DMS53 treated with DMSO at 0.1 percent for 48 hours (cell line): ENCODE measurements around the gene CADM1.

Experiments used
- DNase-seq: peaks from one replicate; lab custom pipeline; 2025; ENCODE audit not compliant: unreplicated experiment; lab: John Stamatoyannopoulos, UW

Gene CADM1

GRCh38 chr11:115190196-115190595 lies 314.0 kb downstream of the CADM1 start:
- DNase-seq: no peak

GRCh38 chr11:115188898-115189278 lies 315.3 kb downstream of the CADM1 start:
- DNase-seq: no peak

GRCh38 chr11:115188188-115188897 lies 315.9 kb downstream of the CADM1 start:
- no peak for DNase-seq

GRCh38 chr11:115185931-115186330 lies 318.3 kb downstream of the CADM1 start:
- DNase-seq: no peak

GRCh38 chr11:115185507-115185906 lies 318.7 kb downstream of the CADM1 start:
- DNase-seq: no peak

GRCh38 chr11:115184901-115185300 lies 319.3 kb downstream of the CADM1 start:
- no peak for DNase-seq

- DNase-seq: no peak
Measured at GRCh38 chr11:115183830-115184229, 320.4 kb downstream of the CADM1 start.

GRCh38 chr11:115183136-115183535 lies 321.1 kb downstream of the CADM1 start:
- DNase-seq: no peak

GRCh38 chr11:115182282-115182955 lies 321.8 kb downstream of the CADM1 start:
- no peak for DNase-seq

GRCh38 chr11:115181538-115181937 lies 322.7 kb downstream of the CADM1 start:
- DNase-seq: no peak

GRCh38 chr11:115180272-115180671 lies 323.9 kb downstream of the CADM1 start:
- no peak for DNase-seq

- no peak for DNase-seq
Measured at GRCh38 chr11:115179636-115180035, 324.6 kb downstream of the CADM1 start.

- DNase-seq: no peak
Measured at GRCh38 chr11:115178705-115179104, 325.5 kb downstream of the CADM1 start.

- no peak for DNase-seq
Measured at GRCh38 chr11:115173136-115173535, 331.1 kb downstream of the CADM1 start.

- DNase-seq: peak; percentile 43
Measured at GRCh38 chr11:115170133-115170815, 333.9 kb downstream of the CADM1 start.

GRCh38 chr11:115169251-115169650 lies 335.0 kb downstream of the CADM1 start:
- no peak for DNase-seq

GRCh38 chr11:115168686-115169085 lies 335.5 kb downstream of the CADM1 start:
- no peak for DNase-seq

GRCh38 chr11:115168229-115168671 lies 336.0 kb downstream of the CADM1 start:
- no peak for DNase-seq

- no peak for DNase-seq
Measured at GRCh38 chr11:115167456-115167855, 336.8 kb downstream of the CADM1 start.

GRCh38 chr11:115166820-115167219 lies 337.4 kb downstream of the CADM1 start:
- no peak for DNase-seq

GRCh38 chr11:115164774-115165173 lies 339.4 kb downstream of the CADM1 start:
- no peak for DNase-seq

- no peak for DNase-seq
Measured at GRCh38 chr11:115162919-115163318, 341.3 kb downstream of the CADM1 start.
